SK-N-SH treated with all-trans-retinoic acid at 6 μM for 48 hours (cell line): ENCODE data around the gene RSF1.

Source experiments
- ATAC-seq: fragments of 200-7000 bp; cut with Tn5 transposase; 3 replicates; pipeline ENCODE4 v1.9.1; 2020; ENCODE audit warnings: mild to moderate bottlenecking, moderate library complexity
- BACH2 ChIP-seq: fragments of 250-450 bp; sonication (Bioruptor Pico); IDR thresholded peaks from 2 replicates; pipeline ENCODE4 v1.9.0; 2021; ENCODE audit warnings: mild to moderate bottlenecking, borderline replicate concordance
- CREB5 ChIP-seq: fragments of 250-450 bp; sonication (Bioruptor Pico); IDR thresholded peaks from 2 replicates; pipeline ENCODE4 v1.5.1; 2020; ENCODE audit warnings: low read depth, mild to moderate bottlenecking, moderate library complexity
- CSDC2 ChIP-seq: fragments of 250-450 bp; sonication (Bioruptor Pico); IDR thresholded peaks from 2 replicates; pipeline ENCODE4 v1.5.0; 2020; ENCODE audit warnings: mild to moderate bottlenecking, moderate library complexity
- CSRNP3 ChIP-seq: fragments of 250-450 bp; sonication (Bioruptor Pico); IDR thresholded peaks from 2 replicates; pipeline ENCODE4 v1.5.1; 2021; ENCODE audit warnings: mild to moderate bottlenecking, moderate library complexity
- ESRRG ChIP-seq: fragments of 250-450 bp; sonication (Bioruptor Pico); IDR thresholded peaks from 2 replicates; pipeline ENCODE4 v1.6.1; 2021; ENCODE audit warnings: mild to moderate bottlenecking
- ISL1 ChIP-seq: fragments of 250-450 bp; sonication (Bioruptor Pico); IDR thresholded peaks from 2 replicates; pipeline ENCODE4 v2.1.2; 2022; ENCODE audit warnings: mild to moderate bottlenecking, moderate library complexity
- OSR1 ChIP-seq: fragments of 250-450 bp; sonication (Bioruptor Pico); IDR thresholded peaks from 2 replicates; pipeline ENCODE4 v1.8.0; 2022; ENCODE audit warnings: moderate library complexity, mild to moderate bottlenecking, inconsistent platforms
- PATZ1 ChIP-seq: fragments of 250-450 bp; sonication (Bioruptor Pico); IDR thresholded peaks from 2 replicates; pipeline ENCODE4 v1.8.0; 2020; ENCODE audit warnings: mild to moderate bottlenecking, moderate library complexity, borderline replicate concordance
- POU6F1 ChIP-seq: fragments of 250-450 bp; sonication (Bioruptor Pico); IDR thresholded peaks from 2 replicates; pipeline ENCODE4 v1.8.0; 2021; ENCODE audit warnings: low read depth, mild to moderate bottlenecking, moderate library complexity, borderline replicate concordance
- PPARA ChIP-seq: fragments of 250-450 bp; sonication (Bioruptor Pico); IDR thresholded peaks from 2 replicates; pipeline ENCODE4 v1.5.0; 2020; ENCODE audit warnings: mild to moderate bottlenecking, borderline replicate concordance
- RARB ChIP-seq: fragments of 250-450 bp; sonication (Bioruptor Pico); IDR thresholded peaks from 2 replicates; pipeline ENCODE4 v1.8.0; 2021; ENCODE audit warnings: mild to moderate bottlenecking, moderate library complexity
- SNAI2 ChIP-seq: fragments of 250-450 bp; sonication (Bioruptor Pico); IDR thresholded peaks from 2 replicates; pipeline ENCODE4 v1.5.0; 2020; ENCODE audit warnings: mild to moderate bottlenecking, moderate library complexity
- TCF4 ChIP-seq: fragments of 250-450 bp; sonication (Bioruptor Pico); IDR thresholded peaks from 2 replicates; pipeline ENCODE4 v1.8.0; 2021; ENCODE audit warnings: mild to moderate bottlenecking, moderate library complexity, borderline replicate concordance
- TOX ChIP-seq: fragments of 250-450 bp; sonication (Bioruptor Pico); IDR thresholded peaks from 2 replicates; pipeline ENCODE4 v1.8.0; 2021; ENCODE audit warnings: mild to moderate bottlenecking, moderate library complexity, borderline replicate concordance
- TSHZ2 ChIP-seq: fragments of 250-450 bp; sonication (Bioruptor Pico); IDR thresholded peaks from 2 replicates; pipeline ENCODE4 v1.5.0; 2020; ENCODE audit warnings: mild to moderate bottlenecking, moderate library complexity
- ZC3H10 ChIP-seq: fragments of 250-450 bp; sonication (Bioruptor Pico); IDR thresholded peaks from 2 replicates; pipeline ENCODE4 v1.5.1; 2021; ENCODE audit warnings: mild to moderate bottlenecking, moderate library complexity
- ZFP3 ChIP-seq: fragments of 250-450 bp; sonication (Bioruptor Pico); IDR thresholded peaks from 2 replicates; pipeline ENCODE4 v1.5.0; 2020; ENCODE audit warnings: mild to moderate bottlenecking, moderate library complexity
- ZNF565 ChIP-seq: fragments of 450-650 bp; formaldehyde crosslinking; conservative IDR thresholded peaks from 2 replicates; pipeline ENCODE4 v1.5.0; 2020; ENCODE audit warnings: low read depth, mild to moderate bottlenecking, moderate library complexity
- ZNF70 ChIP-seq: fragments of 450-650 bp; formaldehyde crosslinking; IDR thresholded peaks from 2 replicates; pipeline ENCODE4 v1.5.0; 2020; ENCODE audit warnings: mild to moderate bottlenecking, moderate library complexity
- ZNF8 ChIP-seq: fragments of 450-650 bp; formaldehyde crosslinking; IDR thresholded peaks from 2 replicates; pipeline ENCODE4 v1.5.0; 2020; ENCODE audit warnings: mild to moderate bottlenecking, moderate library complexity

RSF1 gene

GRCh38 chr11:77665240-77665965, 155.1 kb downstream of the RSF1 start (continued):
- no peak for TF ChIP-seq TSHZ2 (CRISPR knock-in tag)
- TF ChIP-seq ZC3H10 (CRISPR knock-in tag): no peak
- TF ChIP-seq ZNF565 (CRISPR knock-in tag): no peak
- no peak for TF ChIP-seq ESRRG (CRISPR knock-in tag)
- no peak for TF ChIP-seq ZNF8 (CRISPR knock-in tag)
- TF ChIP-seq TOX (CRISPR knock-in tag): no peak

- no peak for ATAC-seq
- TF ChIP-seq CSRNP3 (CRISPR knock-in tag) (no peak), ZNF565 (CRISPR knock-in tag) (no peak), ISL1 (no peak), RARB (CRISPR knock-in tag) (no peak), CREB5 (no peak), CSDC2 (CRISPR knock-in tag) (no peak), ZNF8 (CRISPR knock-in tag) (no peak), ZFP3 (CRISPR knock-in tag) (no peak), SNAI2 (CRISPR knock-in tag) (no peak), ESRRG (CRISPR knock-in tag) (no peak), OSR1 (no peak), TCF4 (CRISPR knock-in tag) (no peak), TSHZ2 (CRISPR knock-in tag) (no peak), ZNF70 (CRISPR knock-in tag) (no peak), ZC3H10 (CRISPR knock-in tag) (no peak), PPARA (CRISPR knock-in tag) (no peak), BACH2 (no peak), POU6F1 (CRISPR knock-in tag) (no peak), PATZ1 (CRISPR knock-in tag) (no peak)
- TF ChIP-seq, all 23 proteins: peak for 0
Observed at GRCh38 chr11:77661670-77662069, 158.9 kb downstream of the RSF1 start.
